ENCODE measurements around the gene PLEKHB1. TPM values are rescaled to one million over a fixed set of nuclear protein-coding genes. Genes with fewer than 3 reads are reported as not detected.

Gene PLEKHB1
- total RNA-seq, 1 experiment from 2014 or later = 37.1 TPM

GRCh38 chr11:73650400-73650799 lies 4.0 kb downstream of the PLEKHB1 start:
- Histone ChIP-seq H3K4me2 (ENCODE audit: insufficient read depth, insufficient read length, low read length) (no peak overlapping the region), H2AFZ (ENCODE audit: low read length) (no peak overlapping the region), H3K18ac (ENCODE audit: insufficient read length, low read depth, low read length) (no peak overlapping the region), H2AK5ac (ENCODE audit: insufficient read length, low read length) (no peak overlapping the region), H3K4me1 (ENCODE audit: insufficient read depth, low read length) (peaks cover 7% of the 10 kb centered on the region; the same call in 1 of the 2 replicates), H3K14ac (ENCODE audit: insufficient read depth, low read length) (no peak overlapping the region), H3K56ac (ENCODE audit: insufficient read length, low read depth, low read length) (no peak overlapping the region), H3K79me1 (ENCODE audit: insufficient read depth, low read depth, low read length, poor library complexity, severe bottlenecking) (no peaks in the 10 kb centered on the region), H4K8ac (replicated peaks; ENCODE audit: insufficient read length, low read depth, low read length) (no peak overlapping the region), H3K79me2 (ENCODE audit: insufficient read depth, low read length) (no peaks in the 10 kb centered on the region), H4K91ac (ENCODE audit: insufficient read length, low read depth, low read length) (no peak overlapping the region), H3K4ac (ENCODE audit: low read depth, low read length) (no peak overlapping the region), H4K20me1 (ENCODE audit: control insufficient read depth, insufficient read depth, insufficient read length) (no peaks in the 10 kb centered on the region), H3K27me3 (ENCODE audit: insufficient read depth, low read length) (no peaks in the 10 kb centered on the region), H3K9ac (ENCODE audit: extremely low read depth, insufficient read length, low read length) (no peak overlapping the region), H2BK120ac (ENCODE audit: low read depth, low read length, poor library complexity, severe bottlenecking) (no peak overlapping the region), H2BK15ac (ENCODE audit: low read depth, low read length) (no peak overlapping the region), H3K9me3 (ENCODE audit: control insufficient read depth, low read depth, low read length) (no peaks in the 10 kb centered on the region), H3K23ac (ENCODE audit: insufficient read length, low read depth, low read length) (no peak overlapping the region), H2BK5ac (ENCODE audit: insufficient read length, low read length) (no peak overlapping the region), H3K27ac (ENCODE audit: insufficient read length, low read depth, low read length) (no peak overlapping the region), H3T11ph (ENCODE audit: low read length) (no peak overlapping the region), H2BK20ac (ENCODE audit: low read depth, low read length, poor library complexity, severe bottlenecking) (no peak overlapping the region), H2BK12ac (ENCODE audit: insufficient read length, low read depth, low read length) (no peak overlapping the region), H3K23me2 (ENCODE audit: insufficient read length, low read depth, low read length, poor library complexity, severe bottlenecking) (peaks cover 18% of the 10 kb centered on the region), H4K5ac (ENCODE audit: insufficient read length, low read depth, low read length) (no peak overlapping the region)
- no peak for TF ChIP-seq CTCF (conservative IDR thresholded peaks at IDR 0.05)
- Mint-ChIP-seq H3K9me3 (no peaks in the 10 kb centered on the region), H3K4me1 (peaks cover 51 to 59% of the 10 kb centered on the region in 2 experiments), H3K27ac (no peak overlapping the region), H3K36me3 (ENCODE audit: insufficient read depth in 1 of 3, low read depth in 3 of 3) (peaks cover 0 to 17% (median 13%) of the 10 kb centered on the region in 3 experiments; a peak in 4 of 7 replicates), H3K27me3 (ENCODE audit: low read depth) (peaks cover 5% of the 10 kb centered on the region), H3K4me3 (no peak overlapping the region)
- no peak for DNase-seq
- WGBS (ENCODE audit: extremely low coverage, insufficient read length, low lambda C conversion rate) = no CpG with 5 or more reads among the region's 14 CpGs

Measured in H9 (cell line).